IMR-90 (cell line): ENCODE results near the gene POFUT2. TPM values are rescaled to one million over a fixed set of nuclear protein-coding genes. Genes with fewer than 3 reads are reported as not detected.

ENCODE experiments used
- CTCF ChIP-seq: conservative IDR thresholded peaks from 2 replicates; pipeline ENCODE4 v1.5.1; 2012; ENCODE audit warnings: mild to moderate bottlenecking, low read depth, low read length, improper control_type of control experiment
- MAFK ChIP-seq: IDR thresholded peaks from 2 replicates; pipeline ENCODE4 v1.6.1; 2012; ENCODE audit warnings: low read depth, low read length, improper control_type of control experiment
- polyA plus RNA-seq, 3 experiments: library from polyadenylated mRNA; depleted of rRNA; stranded (reverse); fragments of >200 nt; gene quantifications; 2 replicates each; pipeline ENCODE4 v1.2.3, GENCODE V29; 2012; ENCODE audit warnings: low replicate concordance in 1 of 3
- total RNA-seq: library from RNA; depleted of rRNA; stranded (reverse); fragments of >200 nt; gene quantifications from 2 replicates; pipeline ENCODE4 v1.2.3, GENCODE V29; 2012

The POFUT2 gene
- total and polyA plus RNA-seq, 2 of the 4 experiments (the other 2 are of a cell fraction): 18.8 to 59.3 TPM

DNA sequence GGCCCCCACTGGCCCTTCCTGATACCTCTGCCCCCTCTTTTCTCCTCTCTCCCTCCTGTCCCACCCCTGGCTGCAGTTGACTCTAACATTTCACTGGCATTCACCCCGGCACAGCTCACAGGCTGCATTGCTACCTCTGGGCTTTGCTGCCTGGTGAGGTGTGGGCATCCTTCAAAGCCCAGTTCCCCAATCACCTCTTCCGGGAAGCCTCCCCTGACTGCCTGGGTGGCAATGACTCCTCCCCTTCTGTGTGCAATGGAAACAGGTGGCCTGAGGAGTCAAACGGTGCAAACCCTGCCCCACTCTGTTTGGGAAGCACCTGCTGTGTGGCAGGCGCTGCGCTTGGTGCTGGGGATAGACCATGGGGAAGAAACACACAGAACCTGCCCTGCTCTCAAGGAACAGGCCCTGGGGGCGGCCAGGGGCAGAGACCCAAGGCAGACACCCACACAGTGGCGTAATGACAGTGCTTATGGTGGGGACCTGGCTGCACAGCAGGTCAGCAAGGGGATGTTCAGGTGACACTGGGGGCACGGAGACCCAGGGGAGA, 39.3 kb upstream of the POFUT2 start (continued):
- TF ChIP-seq MAFK: no peak
- TF ChIP-seq CTCF: no peak
